C1 segment of cervical spinal cord (tissue), 14 donors: ENCODE measurements around the gene ADO.
"Not testable (repeated sequence)": the region's sequence is repeated elsewhere in the genome, so short reads cannot be mapped to it uniquely, and the experiment has no call there.

ENCODE experiments used
- DNase-seq, 14 donors: peaks; one replicate each; lab custom pipeline; 2025; lab: John Stamatoyannopoulos, UW

Gene ADO

GRCh38 chr10:62804356-62805230 lies at the start of gene ADO:
TSS of gene ADO (plus strand) at chr10:62804720. CDS start at chr10:62805060, 340 bp downstream.
- peak; percentile 59 to 96 (median 90) for DNase-seq

DNA sequence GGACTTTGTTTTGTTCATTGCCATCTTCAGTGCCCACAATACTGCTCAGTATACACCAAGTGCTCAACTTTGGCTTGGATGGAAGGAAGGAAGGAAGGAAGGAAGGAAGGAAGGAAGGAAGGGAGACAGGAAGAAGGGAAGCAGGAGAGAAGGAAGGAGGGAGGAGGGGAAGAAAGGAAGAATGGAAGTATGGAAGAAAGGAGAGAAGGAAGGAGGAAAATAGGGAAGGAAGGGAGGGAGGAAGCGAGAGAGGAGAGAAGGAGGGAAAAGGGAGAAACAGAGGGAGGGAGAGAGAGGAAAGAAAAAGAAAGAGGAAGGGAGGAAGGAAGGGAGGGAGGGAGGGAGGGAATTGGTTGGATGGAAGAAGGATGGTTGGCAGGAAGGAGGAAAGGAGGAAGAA lies 49.6 kb upstream of the ADO start:
- no peak for DNase-seq

DNA sequence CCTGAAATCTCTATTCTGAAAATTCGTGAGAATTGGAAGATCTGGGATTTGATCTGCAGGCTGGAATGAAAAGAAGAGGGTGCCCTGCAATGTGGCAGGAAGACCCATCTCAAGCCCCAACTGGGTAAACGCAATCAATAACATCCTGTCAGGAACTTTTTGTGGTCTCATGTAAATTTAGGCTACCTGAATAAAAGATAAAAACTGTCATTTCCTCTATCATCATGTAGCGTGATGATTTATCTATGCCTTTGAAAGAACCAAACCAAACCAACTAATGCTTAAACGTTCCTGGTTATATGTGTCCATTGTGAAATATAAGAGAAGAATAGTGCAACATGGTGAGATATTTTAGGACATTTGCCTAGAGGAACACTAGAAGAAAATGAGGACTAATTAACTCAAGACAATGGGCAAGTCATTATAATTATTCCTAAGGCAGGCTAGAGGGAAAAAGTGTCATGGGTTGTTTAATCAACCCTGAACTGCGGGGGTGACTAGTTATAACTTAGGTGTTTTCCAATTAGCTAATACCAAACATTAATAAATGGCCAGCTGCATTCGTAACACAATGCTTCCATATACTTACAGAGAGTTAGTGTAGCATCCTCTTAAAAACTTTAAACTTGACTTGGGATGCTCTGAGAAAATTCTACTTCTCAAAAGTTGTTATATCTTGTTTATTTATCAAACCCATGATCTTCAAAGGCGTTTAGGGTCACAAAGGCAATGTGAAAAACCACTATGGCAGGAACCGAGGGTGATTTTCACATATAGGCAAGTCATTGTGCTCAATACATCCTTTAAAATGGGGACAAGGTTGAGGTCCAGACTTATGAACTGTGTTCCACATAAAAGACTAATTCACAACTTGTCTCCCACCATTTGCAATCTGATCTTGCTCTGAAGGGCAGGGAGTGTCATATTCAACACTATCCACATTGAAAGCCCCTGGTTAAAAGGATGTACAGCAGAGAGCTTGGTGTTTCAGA lies 48.6 kb upstream of the ADO start:
- no peak for DNase-seq

DNA sequence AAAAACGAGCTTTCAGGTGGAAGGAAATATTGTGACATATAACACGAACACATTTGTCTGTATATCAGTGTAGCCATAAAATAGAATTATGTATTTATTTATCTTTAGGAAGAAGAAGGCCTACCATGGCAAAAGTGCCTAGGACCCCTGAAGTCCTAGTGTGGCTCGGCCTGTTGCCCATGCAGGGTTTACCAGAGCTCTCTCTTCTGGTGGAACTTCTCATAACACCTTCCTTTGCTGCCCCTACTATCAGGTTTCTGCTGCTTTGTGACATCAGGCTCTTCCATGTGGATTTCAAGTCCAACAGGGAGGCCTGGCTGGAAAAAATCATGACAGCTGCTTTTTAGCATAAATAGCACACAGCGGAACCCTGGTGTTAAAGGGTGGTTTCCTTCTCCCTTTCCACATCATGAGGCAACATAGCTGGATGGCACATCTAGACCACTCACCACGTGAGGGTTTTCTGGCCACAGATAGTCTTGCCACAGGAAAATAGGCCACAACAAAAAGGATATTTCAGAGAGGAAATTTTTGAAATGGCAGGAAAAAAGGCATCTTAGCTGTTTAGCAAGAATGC lies 44.8 kb upstream of the ADO start:
- DNase-seq = no peak

- no peak for DNase-seq
These were observed 44.1 kb upstream of the ADO start for GRCh38 chr10:62760401-62760800.

DNA sequence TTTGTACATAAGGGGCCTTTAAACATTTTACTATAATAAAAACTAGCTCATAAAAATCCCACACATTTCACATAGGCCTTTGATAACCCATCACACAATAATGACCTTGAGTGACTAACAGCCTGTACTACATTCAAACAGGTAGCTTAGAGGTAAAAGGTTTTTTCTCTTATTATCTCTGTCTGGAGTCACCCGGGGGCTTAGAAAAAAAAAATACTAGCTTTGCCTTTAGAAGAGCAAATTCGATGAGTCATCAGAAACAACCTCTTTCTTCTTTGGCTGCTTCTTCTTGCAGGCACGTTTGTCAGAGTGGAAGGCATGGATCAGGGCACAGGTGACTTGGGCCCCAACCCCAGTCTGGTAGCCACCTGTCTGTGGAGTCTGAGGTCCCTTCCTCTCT lies 43.4 kb upstream of the ADO start:
- DNase-seq = no peak

GRCh38 chr10:62763155-62763554 lies 41.4 kb upstream of the ADO start:
- DNase-seq = no peak

DNA sequence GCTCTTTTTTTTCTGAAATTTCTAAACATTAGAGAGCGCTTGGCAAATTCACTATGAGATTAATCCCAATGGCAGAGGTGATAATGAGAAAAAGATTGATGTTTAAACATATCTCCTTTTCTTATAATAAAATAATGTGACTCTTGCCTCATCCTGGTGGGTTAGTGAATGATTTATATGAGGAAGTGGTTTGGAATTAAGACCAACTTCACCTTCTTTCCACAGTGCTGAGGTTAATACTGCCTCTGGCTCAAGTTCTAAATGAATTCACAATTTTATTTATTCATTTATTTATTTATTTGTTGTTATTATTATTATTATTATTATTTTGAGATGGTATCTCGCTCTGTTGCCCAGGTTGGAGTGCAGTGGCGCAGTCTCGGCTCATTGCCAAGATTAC lies 40.5 kb upstream of the ADO start:
- no peak for DNase-seq

DNA sequence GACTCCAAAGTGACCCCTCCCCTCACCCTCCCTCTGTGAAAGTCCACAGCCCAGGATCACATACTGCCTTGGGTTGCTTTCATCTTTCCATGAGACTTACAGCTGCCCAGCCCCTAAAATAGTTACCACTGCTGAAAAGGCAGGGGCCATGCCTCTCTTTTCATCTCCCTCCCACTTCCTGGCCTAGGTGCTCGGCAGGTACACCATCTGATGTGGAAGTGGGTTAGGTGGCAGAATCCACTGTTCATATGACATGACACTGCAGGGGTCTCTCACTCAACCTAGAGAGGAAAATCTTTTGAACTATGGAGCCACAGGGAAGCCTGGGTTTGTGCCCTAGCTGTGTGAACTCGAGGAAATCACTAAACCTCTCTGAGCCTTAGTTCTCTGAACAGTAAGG lies 38.8 kb upstream of the ADO start:
- DNase-seq = no peak

DNA sequence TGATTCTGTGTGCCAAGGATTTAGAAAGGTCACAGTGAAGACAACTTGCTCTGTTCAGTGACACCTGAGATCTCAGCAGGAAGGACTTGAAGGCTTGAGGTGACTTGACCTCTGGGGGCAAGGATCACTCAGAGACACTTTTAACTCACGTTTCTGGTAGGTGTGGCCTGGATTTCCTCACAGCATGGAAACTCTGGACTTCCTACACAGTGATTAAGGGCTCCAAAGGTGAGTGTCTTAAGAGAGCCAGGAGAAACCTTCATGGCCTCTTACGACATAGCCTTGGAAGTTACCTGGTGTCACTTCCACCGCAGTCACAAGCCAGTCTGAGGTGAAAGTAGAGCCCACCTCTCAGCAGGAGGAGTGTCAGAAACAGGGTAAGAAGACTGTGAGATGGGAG lies 38.1 kb upstream of the ADO start:
- no peak for DNase-seq

- peak in 1 of 14 donors; percentile 6 for DNase-seq
These were observed 34.8 kb upstream of the ADO start for GRCh38 chr10:62769574-62770242.

- DNase-seq = no peak
These were observed 32.1 kb upstream of the ADO start for GRCh38 chr10:62772186-62772974.

DNA sequence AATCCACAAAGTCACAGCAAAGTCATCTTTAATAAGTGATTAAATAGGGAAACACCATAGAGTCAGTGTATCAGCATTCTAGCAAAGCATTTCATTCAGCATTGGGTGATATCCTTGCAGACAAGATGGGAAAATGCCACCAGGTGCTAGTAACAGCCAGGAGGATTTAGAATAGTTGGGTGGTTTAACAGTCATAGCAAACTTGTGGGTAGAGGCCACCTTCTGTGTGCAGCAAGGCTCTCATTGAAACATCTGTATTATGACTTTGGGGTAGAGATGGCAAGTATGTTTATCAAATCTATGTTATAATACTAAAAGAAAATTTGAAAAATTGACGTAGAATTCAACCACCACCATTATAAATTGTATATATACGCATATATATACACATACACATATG lies 26.4 kb upstream of the ADO start:
- no peak for DNase-seq

- DNase-seq = no peak
These were observed 24.9 kb upstream of the ADO start for GRCh38 chr10:62779487-62780248.

GRCh38 chr10:62784537-62784936 lies 20.0 kb upstream of the ADO start:
- not testable (repeated sequence) for DNase-seq

GRCh38 chr10:62788285-62788684 lies 16.2 kb upstream of the ADO start:
- not testable (repeated sequence) for DNase-seq

DNA sequence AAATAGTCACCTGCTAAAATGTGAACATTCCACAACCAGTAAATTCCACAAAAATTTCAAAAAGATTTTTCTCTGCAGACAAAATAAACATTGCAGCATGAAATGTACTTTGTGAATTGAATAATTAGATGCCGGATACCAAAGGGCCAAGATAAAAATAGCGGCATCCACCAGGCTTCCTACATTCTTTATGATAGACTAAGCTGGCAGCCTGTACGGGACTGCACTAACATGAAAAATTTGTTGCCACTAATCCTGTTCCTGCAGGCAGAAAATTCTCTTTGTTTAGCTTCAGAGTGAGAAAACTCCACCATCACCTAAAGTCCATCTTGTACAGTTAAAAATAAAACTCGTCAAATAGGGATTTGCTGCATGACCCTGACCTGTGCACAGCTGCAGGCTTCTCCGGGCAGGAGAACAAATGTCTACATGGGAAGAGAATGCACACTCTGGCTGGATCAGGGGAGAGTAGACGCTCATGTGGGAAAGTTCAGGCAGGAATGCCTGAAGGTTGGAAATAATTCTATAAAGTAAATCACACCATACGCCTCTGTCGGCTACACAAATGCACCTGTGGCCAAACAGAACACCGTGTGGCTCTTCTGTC lies 15.6 kb upstream of the ADO start:
- DNase-seq = no peak

DNA sequence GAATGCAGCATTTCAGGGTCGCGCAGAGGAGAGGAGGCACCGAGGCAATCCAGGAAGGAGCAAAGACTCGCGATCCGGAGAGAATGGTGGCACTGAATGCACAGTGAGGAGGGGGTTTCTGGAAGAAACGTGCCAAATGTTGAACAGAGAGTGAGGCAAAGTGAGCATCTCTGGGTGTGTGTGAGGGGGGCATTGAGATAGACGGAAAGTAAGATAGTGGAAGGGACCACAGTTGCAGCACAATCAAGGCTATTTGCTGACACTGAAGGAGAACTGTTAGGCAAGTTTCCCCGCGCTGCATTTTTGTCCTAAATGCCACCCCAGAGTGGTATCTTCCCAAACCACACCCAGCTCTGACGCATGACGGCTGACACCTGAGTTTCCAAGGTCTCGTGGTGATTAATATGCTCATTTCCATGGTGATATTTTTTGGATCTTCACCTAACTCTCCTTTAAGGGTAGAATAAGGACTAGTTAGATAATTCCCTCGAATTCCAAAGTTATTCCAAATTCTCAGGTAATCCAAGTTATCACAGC lies 14.4 kb upstream of the ADO start:
- no peak for DNase-seq

DNA sequence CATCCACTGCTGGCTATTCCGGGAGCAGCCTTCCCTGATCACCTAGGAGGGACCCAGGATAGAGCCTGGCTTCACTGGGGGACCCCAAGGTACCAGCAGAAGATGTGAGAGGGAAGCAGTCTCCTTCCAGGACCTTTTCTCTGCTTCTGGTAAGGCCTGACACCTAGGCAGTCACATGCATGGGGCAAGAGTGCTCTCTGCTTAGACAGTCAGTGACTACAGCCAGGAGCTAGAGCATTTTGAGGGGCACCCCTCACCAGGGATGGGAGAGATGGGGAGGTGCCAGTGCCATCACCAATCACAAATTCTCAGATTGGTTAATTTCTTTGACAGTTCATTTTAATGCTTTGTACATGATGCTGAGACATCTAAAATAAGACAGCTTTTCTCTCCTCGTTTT lies 13.9 kb upstream of the ADO start:
- no peak for DNase-seq
